A549 (cell line): ENCODE data around the gene OR10A5.

Source experiments
- CBX2 ChIP-seq: fragments of 200-600 bp; sonication (generic); IDR thresholded peaks from 2 replicates; pipeline ENCODE4 v1.6.1; 2016; ENCODE audit warnings: low read depth, mild to moderate bottlenecking, borderline replicate concordance
- CBX8 ChIP-seq: fragments of 200-600 bp; sonication (generic); IDR thresholded peaks from 2 replicates; pipeline ENCODE4 v1.6.1; 2016
- EP300 ChIP-seq, 2 experiments: fragments of >200 bp; sonication (Bioruptor Twin); formaldehyde crosslinking; IDR thresholded peaks; 2 replicates in 1 of 2; 3 replicates in 1 of 2; pipeline ENCODE4 v1.6.1; 2016 to 2017
- JUN ChIP-seq, 2 experiments: fragments of >200 bp; sonication (Bioruptor Twin); formaldehyde crosslinking; IDR thresholded peaks; 2 replicates in 1 of 2; 3 replicates in 1 of 2; pipeline ENCODE4 v1.6.1; 2016 to 2017
- JUNB ChIP-seq: fragments of >200 bp; sonication (Bioruptor Twin); formaldehyde crosslinking; IDR thresholded peaks from 2 replicates; pipeline ENCODE4 v1.6.1; 2016
- KDM1A ChIP-seq: fragments of 200-600 bp; sonication (generic); IDR thresholded peaks from 2 replicates; pipeline ENCODE4 v1.6.1; 2016; ENCODE audit warnings: low read depth, mild to moderate bottlenecking
- MYC ChIP-seq: IDR thresholded peaks from 2 replicates; pipeline ENCODE4 v1.6.1; 2012; ENCODE audit warnings: mild to moderate bottlenecking, inconsistent platforms, low read length, improper control_type of control experiment, borderline replicate concordance
- POLR2A ChIP-seq: IDR thresholded peaks from 2 replicates; pipeline ENCODE4 v1.6.1; 2012; ENCODE audit warnings: mild to moderate bottlenecking, low read length
- POLR2AphosphoS2 ChIP-seq: conservative IDR thresholded peaks from 2 replicates; pipeline ENCODE4 v1.6.1; 2012; ENCODE audit warnings: low read length, improper control_type of control experiment, inconsistent platforms
- SMC3 ChIP-seq: fragments of >200 bp; sonication (Bioruptor Twin); formaldehyde crosslinking; IDR thresholded peaks from 3 replicates; pipeline ENCODE4 v1.6.1; 2018; ENCODE audit warnings: inconsistent platforms
- USF2 ChIP-seq: fragments of 450-650 bp; IDR thresholded peaks from 2 replicates; pipeline ENCODE4 v1.6.1; 2014; ENCODE audit warnings: antibody characterized with exemption
- TF ChIP-seq, protein P1 (sequence below): fragments of >200 bp; sonication (Bioruptor Twin); formaldehyde crosslinking; IDR thresholded peaks from 3 replicates; pipeline ENCODE4 v1.5.1; 2016
- TF ChIP-seq, protein P2 (sequence below): IDR thresholded peaks from 2 replicates; pipeline ENCODE4 v1.6.1; 2012

- TF ChIP-seq USF2 = no peak
- TF ChIP-seq, protein P1, sequence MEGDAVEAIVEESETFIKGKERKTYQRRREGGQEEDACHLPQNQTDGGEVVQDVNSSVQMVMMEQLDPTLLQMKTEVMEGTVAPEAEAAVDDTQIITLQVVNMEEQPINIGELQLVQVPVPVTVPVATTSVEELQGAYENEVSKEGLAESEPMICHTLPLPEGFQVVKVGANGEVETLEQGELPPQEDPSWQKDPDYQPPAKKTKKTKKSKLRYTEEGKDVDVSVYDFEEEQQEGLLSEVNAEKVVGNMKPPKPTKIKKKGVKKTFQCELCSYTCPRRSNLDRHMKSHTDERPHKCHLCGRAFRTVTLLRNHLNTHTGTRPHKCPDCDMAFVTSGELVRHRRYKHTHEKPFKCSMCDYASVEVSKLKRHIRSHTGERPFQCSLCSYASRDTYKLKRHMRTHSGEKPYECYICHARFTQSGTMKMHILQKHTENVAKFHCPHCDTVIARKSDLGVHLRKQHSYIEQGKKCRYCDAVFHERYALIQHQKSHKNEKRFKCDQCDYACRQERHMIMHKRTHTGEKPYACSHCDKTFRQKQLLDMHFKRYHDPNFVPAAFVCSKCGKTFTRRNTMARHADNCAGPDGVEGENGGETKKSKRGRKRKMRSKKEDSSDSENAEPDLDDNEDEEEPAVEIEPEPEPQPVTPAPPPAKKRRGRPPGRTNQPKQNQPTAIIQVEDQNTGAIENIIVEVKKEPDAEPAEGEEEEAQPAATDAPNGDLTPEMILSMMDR = no peak
- no peak for TF ChIP-seq JUN (IDR thresholded peaks at IDR 0.05)
- no peak for TF ChIP-seq POLR2A
- no peak for TF ChIP-seq CBX2
- no peak for TF ChIP-seq CBX8
- TF ChIP-seq KDM1A = no peak
- TF ChIP-seq, protein P2, sequence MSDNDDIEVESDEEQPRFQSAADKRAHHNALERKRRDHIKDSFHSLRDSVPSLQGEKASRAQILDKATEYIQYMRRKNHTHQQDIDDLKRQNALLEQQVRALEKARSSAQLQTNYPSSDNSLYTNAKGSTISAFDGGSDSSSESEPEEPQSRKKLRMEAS = no peak
- no peak for TF ChIP-seq JUNB
- TF ChIP-seq MYC = no peak
- TF ChIP-seq EP300 (IDR thresholded peaks at IDR 0.05) = no peak
- no peak for TF ChIP-seq SMC3
- no peak for TF ChIP-seq POLR2AphosphoS2
These were observed 31.8 kb upstream of the OR10A5 start for GRCh38 chr11:6813656-6814055.
